ENCODE data around the gene MRPL12. TPM values are rescaled to one million over a fixed set of nuclear protein-coding genes. Genes with fewer than 3 reads are reported as not detected.
A peak's percentile ranks its signal among the peaks of the same experiment; 100 is the strongest.

Gene MRPL12
- total and polyA plus RNA-seq, 2 donors (not counting 1 experiment from before 2014, with no cell fraction given), result 23.8 to 25.6 TPM

DNA sequence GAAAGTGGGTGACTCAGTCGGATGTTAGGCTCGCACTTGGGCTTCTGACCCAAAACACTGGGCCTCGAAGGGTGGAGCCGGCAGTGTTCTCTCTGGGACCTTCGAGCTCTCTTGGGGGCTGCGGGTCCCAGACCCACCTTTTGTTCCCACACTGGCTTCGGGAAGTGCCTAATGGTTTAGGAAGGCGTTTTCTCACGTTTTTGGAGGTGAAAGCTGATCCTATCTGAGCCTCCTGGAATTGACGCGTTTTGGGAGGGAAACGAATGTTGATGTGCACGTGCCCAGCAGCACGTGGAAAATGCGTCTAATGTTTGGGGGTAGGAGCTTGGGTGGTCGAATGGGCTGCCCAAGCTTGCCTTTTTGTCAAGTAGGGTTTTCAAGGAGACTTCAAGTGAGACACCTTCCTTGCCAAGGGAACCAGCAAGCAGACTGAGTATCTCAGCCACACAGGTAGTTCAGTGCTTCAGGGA, 18.7 kb upstream of the MRPL12 start:
- TF ChIP-seq, protein P1, sequence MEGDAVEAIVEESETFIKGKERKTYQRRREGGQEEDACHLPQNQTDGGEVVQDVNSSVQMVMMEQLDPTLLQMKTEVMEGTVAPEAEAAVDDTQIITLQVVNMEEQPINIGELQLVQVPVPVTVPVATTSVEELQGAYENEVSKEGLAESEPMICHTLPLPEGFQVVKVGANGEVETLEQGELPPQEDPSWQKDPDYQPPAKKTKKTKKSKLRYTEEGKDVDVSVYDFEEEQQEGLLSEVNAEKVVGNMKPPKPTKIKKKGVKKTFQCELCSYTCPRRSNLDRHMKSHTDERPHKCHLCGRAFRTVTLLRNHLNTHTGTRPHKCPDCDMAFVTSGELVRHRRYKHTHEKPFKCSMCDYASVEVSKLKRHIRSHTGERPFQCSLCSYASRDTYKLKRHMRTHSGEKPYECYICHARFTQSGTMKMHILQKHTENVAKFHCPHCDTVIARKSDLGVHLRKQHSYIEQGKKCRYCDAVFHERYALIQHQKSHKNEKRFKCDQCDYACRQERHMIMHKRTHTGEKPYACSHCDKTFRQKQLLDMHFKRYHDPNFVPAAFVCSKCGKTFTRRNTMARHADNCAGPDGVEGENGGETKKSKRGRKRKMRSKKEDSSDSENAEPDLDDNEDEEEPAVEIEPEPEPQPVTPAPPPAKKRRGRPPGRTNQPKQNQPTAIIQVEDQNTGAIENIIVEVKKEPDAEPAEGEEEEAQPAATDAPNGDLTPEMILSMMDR (IDR thresholded peaks at IDR 0.05), result no peak
- TF ChIP-seq EZH2 (IDR thresholded peaks at IDR 0.05; ENCODE audit: borderline replicate concordance, insufficient read depth, low read depth, low read length, poor library complexity, severe bottlenecking), result no peak
- Mint-ChIP-seq H3K27me3 (no peaks in the 10 kb centered on the region), H3K27ac (peak overlapping the region; percentile 32), H3K4me1 (peaks cover 33% of the 10 kb centered on the region), H3K9me3 (ENCODE audit: insufficient read depth) (no peaks in the 10 kb centered on the region), H3K4me3 (peak overlapping the region; percentile 91)
- Histone ChIP-seq H3K27me3 (replicated peaks in 1 of 4; ENCODE audit: control extremely low read depth in 1 of 4, control insufficient read depth in 3 of 4, insufficient read depth in 4 of 4, low read length in 3 of 4) (no peaks in the 10 kb centered on the region), H3K4me3 (ENCODE audit: control extremely low read depth in 1 of 5, extremely low read depth in 1 of 5, insufficient read depth in 1 of 5, low read depth in 2 of 5, low read length in 4 of 5) (peak overlapping the region; percentile 58 to 94 (median 93)), H3K27ac (ENCODE audit: low read length in 2 of 2) (peak overlapping the region in 1 of 2 donors; percentile 83), H3K4me2 (replicated peaks; ENCODE audit: low read depth, low read length, poor library complexity, severe bottlenecking) (peak overlapping the region; percentile 90), H3K79me2 (ENCODE audit: control insufficient read depth, insufficient read depth, low read length) (peaks cover 84% of the 10 kb centered on the region), H3K36me3 (replicated peaks in 1 of 2; ENCODE audit: control extremely low read depth in 1 of 2, control insufficient read depth in 1 of 2, extremely low read depth in 1 of 2, insufficient read depth in 2 of 2, low read length in 1 of 2) (peaks cover 0 to 35% of the 10 kb centered on the region in 2 experiments), H4K20me1 (ENCODE audit: control insufficient read depth, insufficient read depth, low read length, poor library complexity, severe bottlenecking) (peaks cover 54% of the 10 kb centered on the region), H2AFZ (ENCODE audit: insufficient read depth, low read depth, low read length, poor library complexity, severe bottlenecking) (peak overlapping the region; percentile 88), H3K9me3 (ENCODE audit: control extremely low read depth in 1 of 3, control insufficient read depth in 2 of 3, insufficient read depth in 1 of 3, low read length in 2 of 3) (no peaks in the 10 kb centered on the region), H3K9ac (ENCODE audit: low read length) (peak overlapping the region; percentile 92), H3K4me1 (ENCODE audit: control insufficient read depth in 2 of 2, insufficient read depth in 2 of 2, low read length in 2 of 2) (peaks cover 22 to 25% of the 10 kb centered on the region in 2 donors)
- WGBS (ENCODE audit: insufficient coverage), result 7% methylated on average over 16 of the region's 16 CpGs
- ATAC-seq (ENCODE audit: low read depth) (no peak), DNase-seq (no peak)
- ChIA-PET POLR2A (interaction anchor here (0.6 to 2.1 kb wide), 3 partner anchors 18 to 288 kb away, joined by 3 to 10 read pairs (median 6); partner anchors contain the start of genes ALYREF and MRPL12), CTCF (interaction anchor here (1.0 to 1.2 kb wide), 2 partner anchors 10 to 18 kb away, joined by 3 to 5 read pairs; partner anchors contain the start of genes CCDC137 and OXLD1)
- intact Hi-C loops (cut with micrococcal nuclease), result no loop called here

DNA sequence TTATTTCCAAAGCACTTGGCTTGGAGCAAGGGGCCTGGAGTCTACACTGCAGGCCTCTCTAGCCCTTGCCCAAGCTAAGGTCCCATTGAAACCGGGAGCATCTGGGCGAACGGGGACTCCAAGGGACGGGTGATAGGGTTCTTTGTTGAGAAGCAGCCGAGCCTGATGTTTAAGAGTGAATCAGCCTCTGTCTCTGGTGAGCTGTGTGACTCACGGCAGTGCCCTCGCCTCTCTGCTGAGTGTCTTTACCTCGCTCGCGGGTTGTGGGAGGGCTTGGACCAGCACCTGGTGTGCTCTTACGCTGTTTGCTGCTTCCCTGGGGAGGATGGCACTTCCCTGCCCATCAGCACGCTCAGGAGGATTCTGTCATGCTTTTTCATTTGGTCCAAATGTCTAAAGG, 18.1 kb upstream of the MRPL12 start:
- H3K27ac ChIP-seq (ENCODE audit: low read length in 2 of 2), result peak overlapping the region in 1 of 2 donors; percentile 83
- DNase-seq (no peak), ATAC-seq (ENCODE audit: low read depth) (no peak)
- peak overlapping the region in 4 of 5 experiments; percentile 58 to 94 (median 88) for H3K4me3 ChIP-seq (ENCODE audit: control extremely low read depth in 1 of 5, extremely low read depth in 1 of 5, insufficient read depth in 1 of 5, low read depth in 2 of 5, low read length in 4 of 5)
- H3K9me3 Mint-ChIP-seq (ENCODE audit: insufficient read depth), result no peaks in the 10 kb centered on the region
- peaks cover 0 to 40% of the 10 kb centered on the region in 2 experiments for H3K36me3 ChIP-seq (replicated peaks in 1 of 2; ENCODE audit: control extremely low read depth in 1 of 2, control insufficient read depth in 1 of 2, extremely low read depth in 1 of 2, insufficient read depth in 2 of 2, low read length in 1 of 2)
- peak overlapping the region; percentile 91 for H3K4me3 Mint-ChIP-seq
- no peak overlapping the region for H3K27ac Mint-ChIP-seq
- POLR2A ChIA-PET, result interaction anchor here (1.0 kb wide), 1 partner anchor 18 kb away, joined by 3 read pairs; the partner anchor contains the start of gene MRPL12
- CTCF ChIA-PET, result no interaction called here
- no peaks in the 10 kb centered on the region for H3K27me3 Mint-ChIP-seq
- H3K27me3 ChIP-seq (replicated peaks in 1 of 4; ENCODE audit: control extremely low read depth in 1 of 4, control insufficient read depth in 3 of 4, insufficient read depth in 4 of 4, low read length in 3 of 4), result no peaks in the 10 kb centered on the region
- H3K4me1 ChIP-seq (ENCODE audit: control insufficient read depth in 2 of 2, insufficient read depth in 2 of 2, low read length in 2 of 2), result peaks cover 22 to 25% of the 10 kb centered on the region in 2 donors
- H3K4me1 Mint-ChIP-seq, result peaks cover 33% of the 10 kb centered on the region
- H3K9ac ChIP-seq (ENCODE audit: low read length), result peak overlapping the region; percentile 92
- intact Hi-C loops (cut with micrococcal nuclease), result no loop called here
- WGBS (ENCODE audit: insufficient coverage), result 81% methylated on average over 12 of the region's 12 CpGs
- peak overlapping the region; percentile 90 for H3K4me2 ChIP-seq (replicated peaks; ENCODE audit: low read depth, low read length, poor library complexity, severe bottlenecking)
- peaks cover 88% of the 10 kb centered on the region for H3K79me2 ChIP-seq (ENCODE audit: control insufficient read depth, insufficient read depth, low read length)
- H4K20me1 ChIP-seq (ENCODE audit: control insufficient read depth, insufficient read depth, low read length, poor library complexity, severe bottlenecking), result peaks cover 60% of the 10 kb centered on the region
- no peak overlapping the region for H2AFZ ChIP-seq (ENCODE audit: insufficient read depth, low read depth, low read length, poor library complexity, severe bottlenecking)
- TF ChIP-seq EZH2 (IDR thresholded peaks at IDR 0.05; ENCODE audit: borderline replicate concordance, insufficient read depth, low read depth, low read length, poor library complexity, severe bottlenecking), result no peak
- TF ChIP-seq, protein P1 (IDR thresholded peaks at IDR 0.05), result no peak
- no peaks in the 10 kb centered on the region for H3K9me3 ChIP-seq (ENCODE audit: control extremely low read depth in 1 of 3, control insufficient read depth in 2 of 3, insufficient read depth in 1 of 3, low read length in 2 of 3)

Data from B cell (primary cell).